Ovary (tissue), 9 donors: Measurements from ENCODE around the gene DNAAF2. TPM values are rescaled to one million over a fixed set of nuclear protein-coding genes. Genes with fewer than 3 reads are reported as not detected.

Experiments
- DNase-seq, 5 donors: peaks; one replicate each; pipeline ENCODE4 v3.0.0-alpha.2; 2019 to 2020
- H3K27ac ChIP-seq, 2 donors: fragments of 200-600 bp; one replicate each; pipeline versions ENCODE4 v1.5.1 to v1.8.0; 2019 to 2022
- H3K27me3 ChIP-seq: fragments of 200-600 bp; one replicate; pipeline ENCODE4 v1.8.0; 2022
- H3K36me3 ChIP-seq: fragments of 200-600 bp; sonication (generic); one replicate; pipeline ENCODE4 v1.5.1; 2019
- H3K4me1 ChIP-seq: one replicate; pipeline ENCODE4 v1.8.1; 2013; ENCODE audit warnings: mild to moderate bottlenecking, moderate library complexity; ENCODE audit not compliant: insufficient read depth
- H3K4me3 ChIP-seq: fragments of 200-600 bp; sonication (generic); one replicate; pipeline ENCODE4 v1.5.1; 2017
- H3K9me3 ChIP-seq, 2 donors: fragments of 200-600 bp in 1 of 2; sonication (generic) in 1 of 2; one replicate each; pipeline versions ENCODE4 v1.5.1 to v1.8.1; 2013 to 2019; ENCODE audit warnings: mild to moderate bottlenecking in 1 of 2, moderate library complexity in 1 of 2
- EP300 ChIP-seq: sonication (generic); formaldehyde crosslinking; IDR thresholded peaks from one replicate; pipeline ENCODE4 v1.6.1; 2017; ENCODE audit warnings: antibody characterized with exemption
- POLR2A ChIP-seq: fragments of 450-650 bp; IDR thresholded peaks from one replicate; pipeline ENCODE4 v1.6.1; 2017; ENCODE audit warnings: antibody characterized with exemption, mild to moderate bottlenecking, moderate library complexity
- WGBS, 3 donors: extraction: QIAGEN DNeasy Blood & Tissue Kit in 1 of 3; methylation state at CpG; one replicate each; pipeline versions ENCODE4 v1.1.5 to v1.1.7; 2013 to 2017; 5-methylcytosine and 5-hydroxymethylcytosine counted together
- intact Hi-C, 4 donors: fragments of 100-400 bp; cut with DNase I; formaldehyde crosslinking; loops; one replicate each; pipeline versions ENCODE4 v1.11.0 to v1.15.1; 2022 to 2023
- polyA plus RNA-seq, 2 donors: library from polyadenylated mRNA; stranded (reverse); fragments of 200-250 nt in 1 of 2; fragments of 350-450 nt in 1 of 2; fragmentation: Illumina TruSeq in 1 of 2; extraction: RNeasy Lipid Tissue Mini Kit (QIAGEN cat#74804) in 1 of 2; gene quantifications; one replicate each; pipeline ENCODE4 v1.2.3, GENCODE V29; 2013 to 2014
- total RNA-seq, 7 donors: library from RNA; depleted of rRNA in 2 of 7; stranded (reverse); fragments of >200 nt in 2 of 7; fragmentation: NEBNext Ultra II Directional in 3 of 7; extraction: Animal tissue kit (Norgen Biotek cat#: 25700) in 3 of 7; gene quantifications; one replicate each; pipeline versions ENCODE4 v1.1.0 to v1.2.4, GENCODE V29; 2016 to 2023
- TF ChIP-seq, protein P1 (sequence below), 3 donors: fragments of 450-650 bp in 2 of 3; fragments of 200-600 bp in 1 of 3; IDR thresholded peaks; one replicate each; pipeline versions ENCODE4 v1.5.1 to v1.8.0; 2016 to 2022; ENCODE audit warnings: antibody characterized with exemption in 3 of 3, mild to moderate bottlenecking in 1 of 3
- donor health status: DM: no; HTN: no; CAD: no; lungs with moderate emphysema.
- donor health status: DM: no; HTN: no; CAD: no.
- donor health status: Bipolar disorder and iron deficiency.
- donor health status: DM: yes; HTN: yes; CAD: no.
- donor health status: DM: no; HTN: no; CAD: no.
- donor health status: DM: yes; HTN: yes; CAD: no.

DNAAF2 gene
- total and polyA plus RNA-seq, 9 donors, result 3.3 to 19.3 (median 6.6) TPM

GRCh38 chr14:49583629-49584028, 51.4 kb downstream of the DNAAF2 start:
- Histone ChIP-seq H3K27ac (no peak overlapping the region), H3K4me1 (peaks cover 6% of the 10 kb centered on the region), H3K27me3 (no peaks in the 10 kb centered on the region), H3K36me3 (no peaks in the 10 kb centered on the region), H3K9me3 (no peaks in the 10 kb centered on the region), H3K4me3 (no peak overlapping the region)
- intact Hi-C loops, result no loop called here
- TF ChIP-seq EP300 (no peak), POLR2A (no peak)
- TF ChIP-seq, protein P1, sequence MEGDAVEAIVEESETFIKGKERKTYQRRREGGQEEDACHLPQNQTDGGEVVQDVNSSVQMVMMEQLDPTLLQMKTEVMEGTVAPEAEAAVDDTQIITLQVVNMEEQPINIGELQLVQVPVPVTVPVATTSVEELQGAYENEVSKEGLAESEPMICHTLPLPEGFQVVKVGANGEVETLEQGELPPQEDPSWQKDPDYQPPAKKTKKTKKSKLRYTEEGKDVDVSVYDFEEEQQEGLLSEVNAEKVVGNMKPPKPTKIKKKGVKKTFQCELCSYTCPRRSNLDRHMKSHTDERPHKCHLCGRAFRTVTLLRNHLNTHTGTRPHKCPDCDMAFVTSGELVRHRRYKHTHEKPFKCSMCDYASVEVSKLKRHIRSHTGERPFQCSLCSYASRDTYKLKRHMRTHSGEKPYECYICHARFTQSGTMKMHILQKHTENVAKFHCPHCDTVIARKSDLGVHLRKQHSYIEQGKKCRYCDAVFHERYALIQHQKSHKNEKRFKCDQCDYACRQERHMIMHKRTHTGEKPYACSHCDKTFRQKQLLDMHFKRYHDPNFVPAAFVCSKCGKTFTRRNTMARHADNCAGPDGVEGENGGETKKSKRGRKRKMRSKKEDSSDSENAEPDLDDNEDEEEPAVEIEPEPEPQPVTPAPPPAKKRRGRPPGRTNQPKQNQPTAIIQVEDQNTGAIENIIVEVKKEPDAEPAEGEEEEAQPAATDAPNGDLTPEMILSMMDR (IDR thresholded peaks at IDR 0.05), result no peak
- DNase-seq, result no peak
- 69 to 82% (median 78%) methylated on average over 6 of the region's 6 CpGs for WGBS, 3 donors

DNA sequence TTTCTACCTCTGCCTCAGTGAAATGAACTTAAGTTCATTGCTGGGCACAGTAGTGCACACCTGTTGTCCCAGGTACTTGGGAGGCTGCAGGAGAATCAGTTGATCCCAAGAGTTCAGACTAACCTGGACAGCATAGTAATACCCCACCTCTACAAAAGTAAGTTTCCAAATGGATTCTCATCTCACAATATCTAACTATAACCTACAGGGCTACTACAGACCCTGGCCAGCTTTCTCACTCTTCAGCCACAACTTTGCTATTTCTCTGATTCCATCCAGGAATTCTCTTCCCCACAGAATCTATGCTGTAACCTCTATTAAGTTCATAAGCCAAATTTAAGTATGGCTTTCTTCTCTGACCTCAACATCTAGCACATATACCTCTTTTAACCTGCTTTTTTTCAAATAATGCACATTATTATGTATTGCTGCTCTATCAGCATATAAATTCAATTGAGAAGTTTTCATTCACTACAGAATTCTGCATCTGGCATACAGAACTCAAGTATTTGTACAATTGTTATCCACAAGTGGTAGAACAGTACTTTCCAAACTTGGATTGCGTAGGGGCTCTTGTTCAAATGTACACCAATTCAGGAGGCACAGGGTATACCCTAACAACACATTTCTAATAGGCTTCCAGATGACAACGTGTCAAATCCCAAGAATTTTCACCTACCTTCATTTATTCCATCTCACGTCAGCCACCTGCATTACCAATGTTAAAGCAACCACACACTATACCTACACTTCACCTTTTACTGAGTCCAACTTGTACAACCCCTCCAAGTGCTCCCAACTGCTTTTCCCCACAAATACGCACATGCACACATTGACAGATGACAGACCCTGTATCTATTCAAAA, 52.7 kb downstream of the DNAAF2 start:
- Histone ChIP-seq H3K9me3 (no peaks in the 10 kb centered on the region), H3K27ac (no peak overlapping the region), H3K27me3 (no peaks in the 10 kb centered on the region), H3K4me3 (no peak overlapping the region), H3K36me3 (no peaks in the 10 kb centered on the region), H3K4me1 (peaks cover 6% of the 10 kb centered on the region)
- DNase-seq, result no peak
- 88 to 94% (median 91%) methylated on average over 4 of the region's 4 CpGs for WGBS, 3 donors
- no peak for TF ChIP-seq POLR2A
- TF ChIP-seq, protein P1 (IDR thresholded peaks at IDR 0.05), result no peak
- TF ChIP-seq EP300, result no peak
- intact Hi-C loops, result no loop called here

- Histone ChIP-seq H3K4me1 (peaks cover 6% of the 10 kb centered on the region), H3K27ac (no peak overlapping the region), H3K36me3 (no peaks in the 10 kb centered on the region), H3K4me3 (no peak overlapping the region), H3K27me3 (no peaks in the 10 kb centered on the region), H3K9me3 (no peaks in the 10 kb centered on the region)
- 72 to 94% (median 74%) methylated on average over 9 of the region's 9 CpGs for WGBS, 3 donors
- TF ChIP-seq, protein P1 (IDR thresholded peaks at IDR 0.05), result no peak
- TF ChIP-seq POLR2A (no peak), EP300 (no peak)
- intact Hi-C loops, result no loop called here
- DNase-seq, result no peak
Observed at GRCh38 chr14:49581209-49582112, 53.6 kb downstream of the DNAAF2 start.

DNA sequence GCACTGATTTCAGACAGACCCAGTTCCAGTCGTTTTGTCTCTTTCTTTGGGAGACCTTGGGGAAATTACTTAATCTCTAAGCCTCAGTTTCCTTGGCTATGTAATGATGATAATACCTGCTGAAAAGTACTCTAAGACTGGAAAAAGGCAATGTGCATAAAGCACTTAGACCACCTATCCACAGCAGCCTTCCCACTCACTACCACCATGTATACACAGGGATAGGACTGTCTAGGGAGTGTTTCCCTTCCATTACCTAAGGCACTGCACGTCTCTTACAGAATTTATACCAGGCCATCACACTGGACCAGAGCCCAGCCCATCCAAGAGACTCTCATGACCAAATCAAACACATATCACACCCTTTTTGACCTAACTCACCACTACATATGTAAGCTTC, 55.2 kb downstream of the DNAAF2 start:
- no peaks in the 10 kb centered on the region for H3K9me3 ChIP-seq
- DNase-seq, result no peak
- no peaks in the 10 kb centered on the region for H3K36me3 ChIP-seq
- peaks cover 3% of the 10 kb centered on the region for H3K4me1 ChIP-seq
- no peaks in the 10 kb centered on the region for H3K27me3 ChIP-seq
- H3K27ac ChIP-seq, result no peak overlapping the region
- whole genome bisulfite sequencing, 3 donors, result 76 to 86% (median 80%) methylated on average over 2 of the region's 2 CpGs
- TF ChIP-seq, protein P1 (IDR thresholded peaks at IDR 0.05), result no peak
- no peak for TF ChIP-seq EP300
- no peak for TF ChIP-seq POLR2A
- H3K4me3 ChIP-seq, result no peak overlapping the region
- intact Hi-C loops, result no loop called here
